Activated T-helper 1 cell treated with Interleukin-2 at 50 U/mL for 16 hours (primary cell): ENCODE data around the gene ACTBL2.

Experiments used
- DNase-seq: peaks from one replicate; pipeline ENCODE4 v3.0.0-alpha.2; 2020; ENCODE audit warnings: low read depth

The ACTBL2 gene

DNA sequence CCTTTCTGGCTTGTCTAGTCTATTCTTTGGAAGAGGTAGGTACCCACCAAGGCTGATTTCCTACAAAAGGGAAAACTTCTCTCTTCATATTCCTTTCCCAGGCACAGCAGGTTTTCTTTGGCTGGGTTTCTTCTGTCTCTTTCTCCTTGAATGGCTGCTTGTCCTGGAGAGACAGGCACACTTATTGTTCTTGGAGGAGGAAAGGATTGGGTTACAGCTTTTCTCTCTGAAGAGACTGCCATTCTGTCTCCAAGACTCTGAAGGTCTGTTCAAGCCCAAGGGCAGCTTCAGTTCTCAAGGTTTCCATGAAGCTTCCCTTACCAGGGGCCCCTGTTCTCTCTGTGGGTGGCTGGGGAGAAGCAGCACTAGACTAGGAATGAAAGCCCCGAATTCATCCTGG lies 33.9 kb downstream of the ACTBL2 start:
- no peak for DNase-seq

DNA sequence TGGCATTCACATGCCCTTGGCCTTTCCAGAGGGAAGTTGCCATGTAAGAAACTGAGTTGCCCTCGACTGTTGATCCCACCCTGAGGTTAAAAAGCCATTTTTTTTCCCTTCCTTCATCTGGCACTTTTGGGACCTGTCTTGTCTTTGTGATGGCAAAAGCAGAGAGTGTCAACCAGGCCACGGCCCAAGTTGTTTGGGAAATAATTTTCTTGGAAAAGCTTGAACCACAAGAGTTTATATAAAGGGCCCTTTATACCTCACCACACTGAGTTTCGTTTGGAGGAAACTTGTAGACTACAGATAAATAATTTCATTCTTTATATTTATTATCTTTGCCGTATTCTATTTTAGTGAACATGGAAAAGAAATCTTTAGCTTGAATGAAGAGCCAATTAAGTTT lies 34.3 kb downstream of the ACTBL2 start:
- no peak for DNase-seq

DNA sequence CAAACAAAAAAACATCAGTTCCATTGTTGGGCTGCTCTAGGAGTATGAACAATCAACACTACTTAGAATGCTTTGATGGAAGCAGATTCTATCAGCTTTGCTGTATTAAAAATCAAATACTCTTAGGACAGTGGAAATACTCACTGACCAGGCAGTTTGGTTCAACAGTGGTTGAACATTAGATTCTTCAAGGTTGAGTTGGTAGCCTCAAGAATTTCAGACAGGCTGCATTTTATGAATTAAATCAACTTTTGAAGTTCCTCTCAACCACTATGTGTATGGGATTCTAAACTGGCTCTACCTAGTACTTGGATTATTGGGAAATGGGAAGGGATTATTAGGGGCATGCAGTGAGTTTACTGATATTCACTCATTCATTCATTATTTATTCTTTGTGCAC lies 35.0 kb downstream of the ACTBL2 start:
- no peak for DNase-seq

DNA sequence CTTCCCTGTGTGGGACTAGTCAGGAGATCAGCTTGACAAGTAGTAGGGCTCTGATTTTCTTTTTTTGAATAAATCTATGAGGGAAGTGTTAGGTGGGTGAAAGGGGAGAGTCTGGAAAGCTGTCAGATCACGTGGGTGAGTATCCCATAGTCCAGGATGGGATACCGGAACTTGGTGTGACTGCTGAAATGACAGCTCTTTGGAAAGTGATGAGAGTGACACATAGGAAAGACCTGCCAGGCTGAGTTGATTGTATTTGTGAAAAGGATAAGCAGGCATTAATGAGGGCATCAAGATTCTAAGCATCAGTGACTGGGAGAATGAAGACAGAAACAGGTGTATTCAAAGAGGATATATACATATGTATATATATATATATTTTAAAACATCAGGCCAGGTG lies 35.6 kb downstream of the ACTBL2 start:
- no peak for DNase-seq

DNA sequence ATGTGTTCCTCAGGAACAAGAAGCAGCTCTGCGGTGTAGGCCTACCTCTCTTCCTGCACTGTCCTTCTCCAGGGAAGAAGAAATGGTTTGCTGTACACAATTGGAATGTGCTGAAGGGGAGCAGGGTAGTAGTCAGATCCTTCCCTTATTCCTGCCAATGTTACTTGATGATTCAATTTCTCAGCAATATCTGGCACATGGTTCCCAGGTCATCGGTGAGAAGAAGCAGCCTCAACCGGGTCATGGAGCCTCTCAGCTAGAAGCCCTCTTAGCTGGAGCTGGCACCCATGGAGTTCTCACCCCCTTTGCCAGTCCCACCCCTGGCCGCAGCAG lies 36.9 kb downstream of the ACTBL2 start:
- no peak for DNase-seq

DNA sequence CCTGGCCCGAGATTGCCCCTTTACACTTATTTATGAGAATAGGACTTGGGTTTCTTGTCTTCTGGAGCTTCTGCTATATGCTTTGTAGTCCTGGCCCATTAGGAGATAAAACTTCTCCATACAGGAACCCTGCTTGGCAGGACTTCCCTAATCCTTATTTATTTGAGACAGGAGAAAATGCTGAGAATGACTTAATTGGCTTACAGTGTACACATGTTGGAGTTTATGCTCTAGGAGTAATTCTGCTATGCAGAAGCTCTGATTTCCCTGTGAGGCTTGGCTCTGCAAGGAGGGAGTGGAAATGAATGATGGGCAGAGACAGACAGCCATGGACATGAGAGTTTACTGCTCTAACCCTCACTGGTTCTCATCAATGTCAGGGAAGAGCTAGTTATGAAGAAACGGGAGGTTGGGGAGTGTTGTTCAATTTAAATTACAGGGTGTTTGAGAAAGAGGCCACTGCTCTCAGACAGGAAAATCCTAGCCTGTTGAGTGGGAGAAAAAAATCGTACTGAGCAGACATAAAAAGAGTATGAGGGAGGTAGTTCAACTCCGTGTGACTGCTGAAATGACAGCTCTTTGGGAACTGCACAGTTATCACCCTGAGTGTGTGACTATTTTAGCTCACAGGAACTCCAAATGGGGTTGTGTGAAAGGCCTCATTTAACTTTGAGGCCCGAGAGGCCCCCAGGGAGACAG lies 37.5 kb downstream of the ACTBL2 start:
- DNase-seq, result no peak

DNA sequence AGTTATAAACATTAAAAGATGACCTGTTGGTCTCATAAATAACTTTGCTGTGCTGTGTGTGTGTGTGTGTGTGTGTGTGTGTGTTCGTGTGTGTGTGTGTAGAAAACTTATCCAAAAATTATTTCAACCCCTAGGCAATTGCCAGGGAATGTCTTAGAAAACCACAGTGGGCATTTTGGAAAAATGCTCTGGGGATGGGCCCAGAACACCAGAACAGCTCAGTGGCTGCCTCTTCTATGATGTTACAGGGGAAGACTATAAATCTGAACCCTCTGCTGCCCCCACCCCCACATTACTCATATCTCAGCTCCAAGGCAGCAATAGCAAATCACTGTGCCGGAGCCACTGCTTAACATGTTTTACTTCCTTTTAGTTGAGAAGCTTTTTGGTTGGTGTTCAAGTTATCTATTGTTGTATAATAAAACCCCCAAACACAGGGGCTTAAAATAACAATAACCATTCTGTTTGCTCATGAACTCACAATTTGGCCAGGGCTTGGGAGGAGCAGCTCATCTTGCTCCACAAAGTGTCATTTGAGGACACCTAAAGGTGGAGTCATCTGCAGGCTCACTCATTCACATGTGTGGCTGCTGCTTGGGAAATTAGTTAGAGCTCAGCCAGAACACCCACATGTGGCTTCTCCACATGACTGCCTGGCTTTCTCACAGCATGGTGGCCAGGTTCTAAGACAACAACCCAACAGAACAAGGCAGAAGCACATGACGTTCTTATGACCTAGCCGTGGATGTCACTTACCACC lies 40.4 kb downstream of the ACTBL2 start:
- DNase-seq, result no peak

DNA sequence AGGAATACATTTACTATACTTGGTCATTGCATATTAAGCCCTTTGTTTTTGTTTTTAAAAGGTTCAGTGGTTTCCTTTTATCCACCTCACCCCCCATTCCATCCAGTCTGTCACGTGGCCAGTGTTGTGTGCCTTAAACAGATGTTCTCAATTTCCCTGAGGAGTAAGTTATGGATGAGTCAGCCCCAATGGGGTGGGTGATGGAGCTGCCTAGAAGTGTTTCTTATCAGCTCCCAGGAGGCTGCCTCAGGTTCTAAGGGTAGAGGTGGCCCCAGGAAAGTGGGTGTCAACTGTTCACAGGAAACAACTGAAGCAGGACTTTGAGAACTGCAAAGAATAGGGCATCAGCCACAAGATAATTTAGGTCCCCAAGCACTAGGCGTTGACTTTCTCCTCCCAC lies 41.1 kb downstream of the ACTBL2 start:
- no peak for DNase-seq

DNA sequence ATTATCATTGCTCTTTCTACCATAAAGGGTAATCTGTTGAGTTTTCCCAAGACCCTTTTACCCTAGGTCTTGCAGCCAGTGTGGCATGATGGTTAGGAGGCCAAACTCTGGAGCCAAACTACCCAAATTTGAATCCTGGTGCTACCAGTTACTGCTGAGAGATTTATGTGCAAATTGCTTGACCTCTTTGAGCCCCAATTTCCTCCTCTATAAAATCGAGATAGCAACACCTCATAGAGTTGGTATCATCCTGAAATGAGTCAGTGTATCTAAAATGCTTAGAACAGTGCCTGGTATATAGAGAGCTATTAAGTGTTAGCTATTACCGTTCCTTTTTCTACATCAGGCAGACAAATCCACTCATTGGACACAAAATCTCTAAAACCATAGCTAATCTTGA lies 43.0 kb downstream of the ACTBL2 start:
- no peak for DNase-seq

DNA sequence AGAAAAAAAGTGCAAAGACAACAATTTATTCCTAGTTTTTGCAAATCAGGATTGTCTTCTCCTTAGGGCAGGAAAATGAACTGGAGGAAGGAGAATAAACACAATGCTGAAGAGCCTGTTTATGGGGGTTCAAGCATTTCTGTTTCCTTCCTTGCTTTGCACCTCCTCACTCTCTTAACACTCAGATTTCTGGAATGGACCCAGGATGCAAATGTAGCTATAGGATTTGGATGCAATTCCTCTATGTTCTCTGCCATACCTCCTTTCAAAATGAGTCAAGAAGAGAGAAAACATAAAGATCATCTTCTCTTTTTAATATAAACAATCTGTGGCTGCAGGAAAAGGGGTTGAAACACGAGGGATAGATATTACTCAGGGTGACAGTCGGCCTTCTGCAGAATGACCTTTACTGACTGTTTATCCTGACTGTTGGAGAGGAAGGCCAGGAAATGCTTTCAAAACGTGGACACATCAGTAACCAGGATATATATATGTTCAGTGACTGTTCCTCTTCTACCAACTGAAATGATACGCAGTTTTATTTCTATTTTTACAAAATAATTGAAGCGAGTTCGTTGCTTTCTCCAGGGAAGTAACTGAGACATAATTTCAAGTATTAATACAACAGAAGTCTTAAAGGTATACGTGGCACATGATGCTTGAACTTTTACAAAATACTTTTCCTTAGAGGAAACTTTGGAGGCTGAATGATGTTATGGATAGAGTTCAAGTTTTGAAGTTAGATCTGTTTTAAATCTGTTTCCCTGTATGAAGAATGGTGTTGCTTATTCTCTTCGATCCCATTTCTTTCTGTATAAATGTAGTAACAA lies 44.4 kb downstream of the ACTBL2 start:
- DNase-seq, result no peak

DNA sequence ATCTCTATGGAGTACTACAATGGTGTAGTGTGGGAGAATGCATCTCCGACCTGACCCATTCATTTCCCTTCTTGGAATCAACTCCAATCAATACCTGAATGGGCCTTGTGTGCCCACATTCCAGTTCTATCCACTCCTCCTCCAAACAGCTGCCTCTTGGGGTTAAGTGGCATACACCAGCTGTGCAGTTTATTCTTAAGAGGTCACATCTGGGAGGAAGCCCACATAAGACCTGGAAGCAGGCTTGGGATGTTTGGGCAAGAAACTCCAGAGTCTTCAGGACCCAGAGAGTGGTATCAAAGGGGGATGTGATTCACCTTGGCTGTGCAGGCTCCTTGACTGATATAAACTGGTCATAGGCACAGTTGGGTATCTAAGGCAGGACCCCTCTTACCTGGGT lies 46.0 kb downstream of the ACTBL2 start:
- no peak for DNase-seq

DNA sequence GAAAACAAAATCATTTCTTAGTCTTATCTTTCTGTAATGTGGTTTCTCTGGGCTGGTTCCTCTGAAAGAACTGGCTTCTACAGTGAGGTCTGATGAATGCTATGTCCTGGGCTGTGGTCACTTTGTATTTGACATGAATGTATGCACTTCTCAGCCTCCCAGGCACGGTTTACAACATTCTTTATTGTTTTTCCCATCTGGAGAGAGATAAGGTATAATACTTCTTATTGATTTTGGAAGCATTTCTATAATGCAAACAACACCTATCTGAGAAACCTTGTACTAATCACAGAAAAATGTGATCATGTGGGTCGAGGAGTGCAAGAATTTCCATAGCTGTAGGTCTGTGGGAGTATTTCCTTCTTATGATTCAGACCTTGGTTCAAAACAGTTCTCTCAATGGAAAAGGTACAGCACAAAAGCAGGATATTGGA lies 46.9 kb downstream of the ACTBL2 start:
- no peak for DNase-seq

DNA sequence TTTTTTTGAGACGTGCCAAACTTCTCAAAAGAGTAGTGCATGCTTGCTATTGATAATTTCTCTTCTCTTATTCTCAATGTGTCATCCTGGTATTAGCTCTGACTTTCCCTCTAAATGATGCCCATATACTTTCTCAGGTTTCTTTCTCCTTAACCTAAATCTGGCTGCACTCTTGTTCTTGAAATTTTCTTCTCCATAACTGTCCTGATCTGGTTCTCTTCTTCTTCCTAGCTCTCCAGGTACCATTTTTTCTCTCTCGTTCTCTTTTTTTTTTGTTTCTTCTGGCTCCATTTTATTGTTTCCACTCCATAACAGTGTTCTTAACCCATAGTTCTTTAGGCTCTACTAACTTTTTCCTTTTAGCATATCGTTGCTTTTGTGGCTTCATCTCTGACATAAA lies 47.9 kb downstream of the ACTBL2 start:
- DNase-seq, result no peak

DNA sequence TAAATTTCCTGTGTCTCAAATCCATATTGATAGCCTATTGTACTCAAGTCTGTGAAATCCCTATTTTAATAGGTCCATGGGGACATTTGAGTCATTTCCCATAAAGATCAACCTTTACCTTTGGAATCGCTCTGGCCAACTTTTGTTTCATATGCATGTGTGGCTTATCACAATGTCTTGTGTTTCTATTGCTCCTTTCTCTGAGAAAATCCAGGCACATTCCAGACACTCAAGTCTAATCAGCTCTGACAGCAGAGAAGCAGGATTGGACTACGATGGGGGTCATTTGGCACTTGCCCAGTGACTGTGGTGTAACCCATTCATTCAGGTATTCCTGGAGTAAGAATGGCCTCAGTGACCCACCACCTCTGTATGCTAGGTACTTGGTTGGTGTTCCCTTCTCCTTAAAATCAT lies 48.4 kb downstream of the ACTBL2 start:
- DNase-seq, result no peak

DNA sequence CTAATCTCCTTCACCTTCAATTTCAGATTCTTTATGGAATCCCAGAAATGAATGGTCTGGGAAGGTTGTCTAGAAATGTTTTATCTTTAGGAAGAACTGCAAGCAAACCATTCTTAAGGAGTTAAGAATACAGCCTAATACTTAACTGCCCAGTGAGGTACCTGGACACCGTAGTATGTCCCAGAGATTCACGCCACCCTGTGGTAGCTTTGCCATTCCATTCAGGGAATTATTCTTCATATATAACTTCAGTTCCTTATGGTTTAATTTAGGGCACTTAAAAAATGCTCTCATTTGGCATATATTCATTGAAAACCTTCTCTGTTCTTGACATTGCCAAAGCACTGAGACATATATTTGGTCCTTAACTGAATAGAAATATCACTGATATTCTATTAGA lies 49.7 kb downstream of the ACTBL2 start:
- DNase-seq, result no peak

DNA sequence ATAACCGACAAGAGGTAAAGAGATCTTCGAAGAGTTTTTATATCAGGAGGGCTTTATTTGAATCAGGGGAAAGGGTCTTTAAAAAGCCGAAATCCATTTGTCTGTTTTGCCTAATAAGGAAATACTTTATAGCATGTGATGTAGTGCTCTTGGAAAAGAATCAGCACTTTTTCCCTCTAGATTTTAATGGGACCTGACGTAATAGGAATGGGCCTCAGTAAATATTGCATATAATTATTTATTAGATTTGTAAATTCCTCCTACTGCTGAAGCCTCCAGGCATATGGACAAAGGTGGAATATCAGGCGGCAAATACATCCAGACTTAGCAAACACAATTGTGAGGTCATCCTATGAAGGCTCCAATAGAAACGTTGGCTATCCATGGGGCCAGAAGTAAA lies 50.9 kb downstream of the ACTBL2 start:
- DNase-seq, result no peak
